Measurements from ENCODE around the gene CASK. TPM values are rescaled to one million over a fixed set of nuclear protein-coding genes. Genes with fewer than 3 reads are reported as not detected.

Gene CASK
- total RNA-seq, 1 experiment from 2014 or later = 33.5 TPM

- no TSS peak for BruUV-seq (replicated peaks)
- Histone ChIP-seq H3K27ac (ENCODE audit: low read depth, low read length, poor library complexity, severe bottlenecking) (no peak overlapping the region), H3K4me1 (ENCODE audit: insufficient read depth, low read length, poor library complexity, severe bottlenecking) (no peaks in the 10 kb centered on the region), H3K27me3 (replicated peaks; ENCODE audit: insufficient read depth, low read depth, low read length, poor library complexity) (no peaks in the 10 kb centered on the region), H3K36me3 (ENCODE audit: insufficient read depth, low read length, poor library complexity, severe bottlenecking) (no peaks in the 10 kb centered on the region), H3K9me3 (ENCODE audit: low read depth, low read length, poor library complexity, severe bottlenecking) (no peaks in the 10 kb centered on the region), H3K4me3 (ENCODE audit: low read depth, low read length, poor library complexity, severe bottlenecking) (no peak overlapping the region)
- intact Hi-C loops (cut with micrococcal nuclease; ENCODE audit: unreplicated experiment) = no loop called here
- POLR2A ChIA-PET (ENCODE audit: low non-redundant PET) = no interaction called here
- DNase-seq (ENCODE audit: low spot score) = no peak
- CTCF ChIA-PET = no interaction called here
- TF ChIP-seq CTCF (conservative IDR thresholded peaks at IDR 0.05; ENCODE audit: low read depth, low read length) = no peak
Measured at GRCh38 chrX:41475191-41475590, 448.2 kb downstream of the CASK start.

GRCh38 chrX:41474726-41475100 is 448.6 kb downstream of the CASK start:
- no peak for DNase-seq (ENCODE audit: low spot score)
- Histone ChIP-seq H3K27me3 (replicated peaks; ENCODE audit: insufficient read depth, low read depth, low read length, poor library complexity) (no peaks in the 10 kb centered on the region), H3K4me3 (ENCODE audit: low read depth, low read length, poor library complexity, severe bottlenecking) (no peak overlapping the region), H3K4me1 (ENCODE audit: insufficient read depth, low read length, poor library complexity, severe bottlenecking) (no peaks in the 10 kb centered on the region), H3K36me3 (ENCODE audit: insufficient read depth, low read length, poor library complexity, severe bottlenecking) (no peaks in the 10 kb centered on the region), H3K9me3 (ENCODE audit: low read depth, low read length, poor library complexity, severe bottlenecking) (no peaks in the 10 kb centered on the region), H3K27ac (ENCODE audit: low read depth, low read length, poor library complexity, severe bottlenecking) (no peak overlapping the region)
- intact Hi-C loops (cut with micrococcal nuclease; ENCODE audit: unreplicated experiment) = no loop called here
- ChIA-PET POLR2A (ENCODE audit: low non-redundant PET) (no interaction called here), CTCF (no interaction called here)
- TF ChIP-seq EZH2 (IDR thresholded peaks at IDR 0.05; ENCODE audit: borderline replicate concordance, low read depth, low read length, poor library complexity, severe bottlenecking) = no peak
- no peak for TF ChIP-seq CTCF (conservative IDR thresholded peaks at IDR 0.05; ENCODE audit: low read depth, low read length)
- BruUV-seq (replicated peaks) = no TSS peak

- Histone ChIP-seq H3K4me1 (ENCODE audit: insufficient read depth, low read length, poor library complexity, severe bottlenecking) (no peaks in the 10 kb centered on the region), H3K4me3 (ENCODE audit: low read depth, low read length, poor library complexity, severe bottlenecking) (no peak overlapping the region), H3K36me3 (ENCODE audit: insufficient read depth, low read length, poor library complexity, severe bottlenecking) (no peaks in the 10 kb centered on the region), H3K27ac (ENCODE audit: low read depth, low read length, poor library complexity, severe bottlenecking) (no peak overlapping the region), H3K9me3 (ENCODE audit: low read depth, low read length, poor library complexity, severe bottlenecking) (no peaks in the 10 kb centered on the region), H3K27me3 (replicated peaks; ENCODE audit: insufficient read depth, low read depth, low read length, poor library complexity) (no peaks in the 10 kb centered on the region)
- TF ChIP-seq CTCF (conservative IDR thresholded peaks at IDR 0.05; ENCODE audit: low read depth, low read length) = no peak
- TF ChIP-seq EZH2 (IDR thresholded peaks at IDR 0.05; ENCODE audit: borderline replicate concordance, low read depth, low read length, poor library complexity, severe bottlenecking) = no peak
- DNase-seq (ENCODE audit: low spot score) = no peak
- POLR2A ChIA-PET (ENCODE audit: low non-redundant PET) = no interaction called here
- BruUV-seq (replicated peaks) = no TSS peak
- intact Hi-C loops (cut with micrococcal nuclease; ENCODE audit: unreplicated experiment) = no loop called here
- CTCF ChIA-PET = no interaction called here
Measured at GRCh38 chrX:41473936-41474725, 449.2 kb downstream of the CASK start.

All from A673 (cell line).